GM21367 (cell line): ENCODE results near the gene RIPK1.

Experiments
- ATAC-seq: cut with Tn5 transposase; IDR thresholded peaks from one replicate; pipeline ENCODE4 v1.9.1; 2021; ENCODE audit not compliant: unreplicated experiment

Gene RIPK1

DNA sequence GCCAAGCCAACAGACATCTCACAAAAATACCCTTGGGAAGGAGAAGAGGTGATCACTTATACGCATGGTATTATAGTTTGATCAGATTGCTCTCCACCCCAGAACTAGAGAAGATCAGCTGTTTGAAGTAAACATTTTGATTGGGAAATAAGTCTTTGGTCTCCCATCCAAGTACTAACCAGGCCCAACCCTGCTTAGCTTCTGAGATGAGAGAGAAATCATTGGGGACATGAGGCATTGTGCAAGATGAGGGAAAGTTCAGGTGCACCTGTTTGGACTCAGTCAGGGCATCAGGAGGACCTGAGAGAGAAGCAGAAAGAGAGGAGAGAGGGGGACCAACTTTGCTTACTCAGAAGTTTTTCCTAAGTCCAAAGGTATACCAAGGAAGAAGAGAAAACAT is 11.4 kb downstream of the RIPK1 start:
- no peak for ATAC-seq

DNA sequence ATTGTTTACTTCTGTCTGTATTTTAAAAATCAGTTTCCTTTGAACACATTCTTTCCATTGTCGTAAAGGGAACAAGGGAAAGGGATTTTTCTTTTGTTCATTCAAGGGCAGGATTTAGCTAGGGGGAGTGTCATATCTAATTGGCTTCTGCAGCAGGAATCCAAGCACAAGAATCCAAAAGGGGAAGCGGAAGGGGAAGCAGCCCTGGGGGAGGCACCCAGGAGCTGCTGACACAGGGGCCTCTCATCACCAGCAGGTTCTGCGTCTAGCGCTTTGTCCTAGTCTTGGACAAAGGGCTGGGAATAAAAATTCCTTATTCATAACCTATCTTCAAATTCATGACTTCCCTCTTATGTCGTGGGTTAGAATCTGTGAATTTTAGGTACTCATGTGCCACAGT is 13.7 kb downstream of the RIPK1 start:
- no peak for ATAC-seq

DNA sequence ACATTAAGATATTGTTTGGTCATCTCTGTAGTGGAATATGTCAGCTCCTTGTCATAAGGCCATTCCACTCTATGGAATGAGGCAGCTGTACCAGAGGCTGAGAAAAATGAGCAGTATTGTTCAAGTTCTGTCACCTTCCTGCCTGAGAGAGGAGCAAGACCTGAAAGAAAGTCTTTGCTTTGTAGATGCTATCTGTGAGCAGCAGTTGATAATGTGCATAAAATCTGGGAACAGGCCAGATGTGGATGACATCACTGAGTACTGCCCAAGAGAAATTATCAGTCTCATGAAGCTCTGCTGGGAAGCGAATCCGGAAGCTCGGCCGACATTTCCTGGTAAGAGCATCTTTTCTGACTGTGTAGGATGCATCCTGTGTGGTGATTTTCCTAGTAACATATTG is 16.8 kb downstream of the RIPK1 start:
- no peak for ATAC-seq

DNA sequence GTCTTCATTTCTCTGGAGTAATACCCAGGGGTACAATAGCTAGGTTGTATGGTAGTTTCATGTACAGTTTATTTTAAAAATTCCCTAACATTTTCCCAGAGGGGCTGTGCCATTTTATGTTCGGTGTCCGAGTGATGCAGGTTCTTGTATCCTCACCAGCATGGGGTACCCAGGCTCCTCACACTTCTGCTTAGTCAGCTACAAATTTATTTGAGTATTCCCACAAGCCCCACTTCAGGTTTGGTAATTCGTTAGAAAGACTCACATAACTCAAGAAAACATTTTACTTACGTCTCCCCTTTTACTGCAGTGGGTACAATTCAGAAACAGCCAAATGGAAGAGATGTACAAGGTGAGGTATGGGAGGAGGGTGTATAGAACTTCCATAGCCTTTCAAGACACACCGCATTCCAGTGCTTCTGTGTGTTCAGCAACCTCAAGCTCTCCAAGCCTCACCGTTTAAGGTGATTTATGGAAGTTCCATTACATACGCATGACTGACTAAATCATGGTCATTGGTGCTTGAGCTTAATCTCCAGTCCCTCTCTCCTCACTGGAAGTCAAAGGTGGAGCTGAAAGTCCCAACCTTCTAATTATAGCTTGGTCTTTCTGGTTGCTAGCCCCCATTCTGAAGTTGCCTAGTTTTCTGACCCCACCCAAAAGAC is 18.1 kb downstream of the RIPK1 start:
- ATAC-seq, result no peak

DNA sequence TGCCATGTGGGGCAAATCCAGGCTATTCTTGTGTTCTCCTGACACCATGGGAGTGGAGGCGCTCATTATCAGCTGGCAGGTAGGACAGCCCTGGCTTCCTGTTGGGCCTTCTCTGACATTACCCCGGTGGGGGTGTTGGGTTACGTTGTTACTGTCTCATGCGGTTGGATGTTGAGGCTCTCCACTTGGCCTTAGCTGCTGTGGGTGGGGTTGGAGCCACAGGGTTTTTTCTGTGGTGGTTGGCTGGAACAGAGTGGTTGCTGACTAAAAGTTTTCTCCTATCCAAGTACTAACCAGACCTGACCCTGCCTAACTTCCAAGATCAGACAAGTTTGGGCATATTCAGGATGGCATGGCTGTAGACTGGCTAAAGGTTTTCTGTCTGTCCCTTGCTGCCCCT is 20.2 kb downstream of the RIPK1 start:
- no peak for ATAC-seq

DNA sequence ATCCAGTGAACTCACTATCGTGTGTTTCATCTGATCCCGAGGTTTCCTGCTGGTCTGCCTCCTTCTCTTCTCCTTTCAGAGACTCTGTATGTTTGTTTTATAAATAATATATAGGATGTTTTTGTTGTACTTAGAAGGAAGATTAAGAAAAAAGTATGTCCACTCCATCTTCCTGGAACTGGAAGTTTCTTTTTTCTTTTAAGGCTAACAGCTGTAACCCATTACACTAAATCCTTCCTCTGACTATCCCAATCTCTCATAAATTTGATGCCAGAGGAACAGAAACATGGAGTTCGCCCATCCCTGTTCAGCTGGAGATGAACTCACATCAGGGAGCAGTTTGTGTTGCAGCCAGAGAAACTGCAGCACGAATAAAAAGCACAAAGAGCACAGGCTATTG is 20.7 kb downstream of the RIPK1 start:
- no peak for ATAC-seq

DNA sequence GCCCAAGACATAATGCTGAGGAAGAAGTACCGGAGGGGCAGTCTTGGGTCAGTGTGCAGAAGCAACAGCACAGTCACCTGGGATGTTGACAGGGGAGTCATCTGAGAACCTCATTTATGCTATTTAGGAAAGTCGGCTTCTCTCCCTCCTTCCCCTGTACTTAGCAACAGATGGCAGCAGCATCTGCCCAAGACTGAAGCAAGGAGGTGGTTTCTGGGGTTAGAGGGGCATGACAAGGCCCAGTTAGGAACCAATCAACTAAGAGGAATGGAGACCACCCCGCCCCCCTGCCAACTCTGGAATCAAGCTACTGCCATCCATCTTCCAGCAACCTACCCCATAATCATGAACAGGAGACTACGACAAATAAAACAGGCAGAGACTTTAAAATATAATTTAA is 21.7 kb downstream of the RIPK1 start:
- ATAC-seq, result no peak

DNA sequence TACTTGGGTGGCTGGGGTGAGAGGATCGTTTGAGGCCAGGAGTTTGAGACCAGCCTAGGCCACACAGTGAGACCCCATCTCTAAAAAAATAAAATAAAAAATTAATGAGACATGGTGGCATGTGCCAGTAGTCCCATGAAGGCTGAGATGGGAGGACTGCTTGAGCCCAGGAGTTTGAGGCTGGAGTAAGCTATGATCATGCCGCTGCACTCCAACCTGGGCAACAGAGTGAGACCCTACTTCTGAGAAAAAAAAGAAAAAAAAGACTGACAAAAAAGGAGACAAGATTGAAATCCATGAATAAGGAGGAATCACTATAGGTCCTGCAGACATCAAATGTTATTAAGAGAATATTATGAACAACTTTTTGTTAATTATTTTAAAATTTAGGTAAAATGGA is 26.5 kb downstream of the RIPK1 start:
- no peak for ATAC-seq

DNA sequence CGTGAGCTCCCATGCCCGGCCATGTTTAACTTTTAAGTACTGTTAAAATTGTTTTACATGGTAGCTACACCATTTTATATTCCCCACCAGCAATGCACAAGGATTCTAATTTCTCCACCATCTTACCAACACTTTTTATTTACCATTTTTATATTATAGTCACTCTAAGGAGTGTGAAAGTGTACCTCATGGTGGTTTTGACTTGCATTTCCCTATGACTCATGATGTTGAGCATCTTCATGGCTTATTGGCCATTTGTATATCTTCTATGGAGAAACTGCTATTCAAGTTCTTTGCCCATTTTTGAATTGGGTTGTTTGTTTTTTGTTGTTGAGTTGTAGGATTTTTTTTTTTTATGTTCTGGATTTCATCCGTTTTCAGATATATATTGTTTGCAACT is 34.6 kb downstream of the RIPK1 start:
- ATAC-seq, result no peak

DNA sequence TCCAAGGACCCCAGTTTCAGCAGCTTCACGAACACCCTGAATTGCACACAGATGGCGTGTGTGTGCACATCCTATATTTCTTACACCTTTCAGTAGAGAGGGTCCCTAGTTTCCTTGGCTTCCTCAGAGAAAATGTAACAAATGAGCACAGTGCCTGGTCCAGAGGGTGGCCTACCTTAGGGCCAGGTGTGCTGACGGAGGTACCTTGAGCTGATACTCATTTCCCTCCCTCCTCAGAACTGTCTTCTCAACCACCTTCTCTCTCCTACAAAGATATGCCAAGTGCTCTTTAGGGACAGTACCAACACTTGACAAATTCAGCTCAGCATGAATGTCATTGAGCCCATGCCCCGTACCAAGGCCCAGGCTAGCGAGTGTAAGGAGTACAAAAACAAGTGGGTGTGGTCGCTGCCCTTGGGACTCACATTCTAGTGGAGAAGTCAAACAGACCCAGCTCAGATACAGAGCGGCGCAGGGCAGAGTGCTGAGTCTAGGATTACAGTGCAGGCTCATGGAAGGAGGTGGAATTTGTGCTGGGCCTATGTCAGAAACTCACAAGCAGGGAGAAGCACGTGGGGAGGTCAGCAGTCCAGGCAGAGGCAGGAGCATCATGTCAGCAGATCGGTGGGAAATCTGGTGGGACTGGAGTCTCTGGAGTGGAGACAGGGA is 40.6 kb downstream of the RIPK1 start:
- ATAC-seq, result no peak

DNA sequence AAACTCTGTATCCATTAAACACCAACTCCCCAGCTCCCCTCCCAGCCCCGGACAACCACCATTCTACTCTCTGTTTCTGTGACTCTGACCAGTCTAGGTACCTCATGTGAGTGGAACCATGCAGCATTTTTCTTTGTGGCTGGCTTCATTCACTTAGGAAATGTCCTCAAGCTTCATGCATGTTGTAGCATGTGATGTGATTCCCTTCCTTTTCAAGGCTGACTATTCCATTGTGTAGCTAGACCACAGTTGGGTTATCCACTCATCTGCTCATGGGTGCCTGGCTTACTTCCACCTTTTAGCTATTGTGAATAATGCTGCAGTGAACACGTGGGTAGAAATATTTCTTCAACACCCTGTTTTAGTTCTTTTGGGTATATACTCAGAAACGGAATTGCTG is 41.5 kb downstream of the RIPK1 start:
- no peak for ATAC-seq

DNA sequence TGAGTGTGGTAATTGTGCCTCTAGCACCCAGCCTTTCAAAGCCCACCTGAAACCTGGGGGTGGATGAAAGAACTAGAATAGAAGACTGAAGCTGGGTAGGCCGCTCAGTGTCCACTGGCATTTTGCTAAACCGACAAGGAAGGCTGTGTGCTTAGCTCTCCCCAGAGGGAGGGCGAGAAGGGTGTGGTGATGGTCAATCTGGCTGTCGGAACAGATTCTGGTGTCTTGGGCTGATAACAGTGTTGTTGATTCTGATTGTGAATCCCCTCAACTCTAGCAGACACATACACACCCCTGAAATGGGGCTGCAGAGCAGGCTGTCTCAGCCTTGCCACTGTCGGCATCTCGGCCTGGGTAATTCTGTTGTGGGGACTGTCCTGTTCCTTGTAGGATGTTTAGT is 46.1 kb downstream of the RIPK1 start:
- no peak for ATAC-seq

DNA sequence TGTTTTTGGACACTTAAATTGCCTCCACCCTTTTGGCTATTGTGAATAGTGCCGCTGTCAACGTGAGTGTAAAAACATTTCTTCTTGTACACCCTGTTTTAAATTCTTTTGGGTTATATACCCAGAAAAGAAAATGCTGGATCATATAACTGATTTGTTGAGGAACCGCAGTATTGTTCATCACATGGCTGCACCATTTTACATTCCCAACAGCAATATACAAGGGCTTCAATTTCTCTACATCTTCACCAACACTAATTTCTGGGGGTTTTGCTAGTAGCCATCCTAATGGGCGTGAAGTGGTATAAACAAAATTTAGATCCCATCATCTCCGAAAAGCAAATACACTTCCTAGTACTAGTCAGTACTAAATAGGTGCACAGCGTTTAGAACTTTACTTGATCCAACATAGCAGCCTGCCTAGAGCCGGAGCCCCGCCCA is 49.6 kb downstream of the RIPK1 start:
- ATAC-seq, result no peak

DNA sequence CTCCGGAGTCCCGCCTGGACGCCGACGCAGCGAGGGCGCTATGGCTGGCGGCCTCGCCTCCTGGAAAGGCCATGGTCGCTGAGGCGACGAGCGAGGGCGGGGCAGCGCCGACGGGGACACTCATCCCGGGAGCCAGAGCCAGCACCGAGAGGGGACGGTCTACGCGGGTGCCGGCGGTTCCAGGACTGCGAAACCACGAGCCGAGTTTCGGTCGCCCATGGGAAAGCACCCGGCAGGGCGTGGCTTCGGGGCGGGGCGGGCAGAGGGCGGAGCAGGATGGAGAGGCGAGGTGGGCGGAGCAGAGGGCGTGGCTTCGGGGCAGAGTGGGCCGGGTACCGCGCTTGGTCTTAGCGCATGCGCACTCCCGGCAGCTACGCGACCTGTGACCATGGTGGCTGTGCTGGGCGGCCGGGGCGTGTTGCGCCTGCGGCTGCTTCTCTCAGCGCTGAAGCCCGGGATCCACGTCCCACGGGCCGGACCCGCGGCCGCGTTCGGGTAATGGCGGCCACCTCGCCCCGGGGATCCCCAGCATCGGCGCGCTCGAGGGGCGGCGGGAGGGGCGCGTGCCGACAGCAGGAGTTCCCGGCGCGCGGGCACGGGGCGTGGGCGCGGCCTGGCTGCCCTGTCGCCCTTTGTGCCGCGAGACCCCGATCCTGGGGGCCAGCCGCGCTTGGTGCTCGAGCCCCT is 50.2 kb downstream of the RIPK1 start, which contains the start of gene BPHL:
Gene BPHL (plus strand): TSS at position 359 of the 687 bp plus-strand sequence. CDS start 30 bp downstream, at position 389.
- ATAC-seq, result peak; percentile 87

DNA sequence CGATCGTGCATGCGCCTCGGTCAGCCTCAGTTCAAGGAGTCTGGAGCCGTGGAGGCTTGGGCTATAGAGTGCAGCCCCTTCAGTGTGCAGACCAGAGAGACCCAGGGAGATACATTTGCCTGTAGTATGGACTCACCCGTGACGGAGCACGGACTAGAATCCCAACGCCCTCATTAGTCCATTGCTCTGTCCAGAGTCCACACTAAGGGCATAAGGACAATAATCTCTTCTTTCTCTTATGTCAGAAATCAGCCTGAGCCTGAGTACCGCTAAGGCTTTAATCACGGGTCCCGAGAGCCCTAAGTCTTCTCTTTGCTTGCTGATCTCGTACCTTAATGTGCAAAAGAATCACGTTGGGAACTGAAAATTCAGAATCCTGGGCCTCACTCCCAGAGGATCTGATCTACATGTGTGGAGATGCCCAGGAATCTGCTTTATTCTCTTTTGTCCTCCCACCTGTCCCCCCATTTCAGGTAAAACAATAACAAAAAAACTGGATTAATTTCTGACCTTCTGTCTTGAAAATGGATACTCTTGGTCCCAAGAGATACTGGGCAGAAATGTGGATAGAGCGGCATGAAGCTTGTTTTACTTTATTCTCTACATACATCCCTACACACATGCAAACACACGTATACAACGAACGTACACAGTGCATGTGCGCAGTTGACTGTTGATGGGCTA is 50.9 kb downstream of the RIPK1 start:
- ATAC-seq, result peak; percentile 28

DNA sequence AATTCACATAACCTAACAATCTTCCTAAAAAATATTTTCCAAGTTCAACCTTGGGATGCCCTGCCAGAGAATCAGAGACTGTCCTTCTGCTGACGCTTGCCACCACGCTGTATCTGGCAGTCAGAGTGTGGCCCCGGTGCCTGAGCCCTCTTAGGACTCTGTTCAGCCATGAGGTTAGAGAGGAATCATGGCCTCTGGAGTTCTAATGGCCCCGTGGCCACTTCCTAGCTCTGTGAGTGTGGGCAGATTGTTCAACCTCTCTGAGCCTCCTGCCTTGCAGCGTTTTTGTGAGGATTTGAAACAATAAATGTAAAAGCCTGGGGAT is 52.4 kb downstream of the RIPK1 start:
- no peak for ATAC-seq

DNA sequence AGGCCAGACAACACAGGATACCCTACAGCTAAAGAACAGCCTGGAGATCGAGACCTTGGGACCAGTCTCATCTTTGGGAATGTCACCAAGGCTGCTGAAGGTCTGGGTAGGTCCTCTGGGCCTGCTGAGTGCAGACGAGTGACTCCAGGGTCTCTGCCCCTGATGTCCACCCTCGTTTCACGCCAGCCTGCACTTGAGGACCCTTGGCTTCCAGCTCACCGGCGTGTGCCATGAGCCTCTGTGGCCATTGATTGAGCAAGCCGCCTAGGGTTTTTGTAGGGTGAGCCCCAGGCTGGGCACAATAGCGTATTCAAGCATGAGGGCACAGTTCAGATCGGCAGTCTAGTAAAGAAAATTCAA is 54.5 kb downstream of the RIPK1 start:
- ATAC-seq, result no peak

DNA sequence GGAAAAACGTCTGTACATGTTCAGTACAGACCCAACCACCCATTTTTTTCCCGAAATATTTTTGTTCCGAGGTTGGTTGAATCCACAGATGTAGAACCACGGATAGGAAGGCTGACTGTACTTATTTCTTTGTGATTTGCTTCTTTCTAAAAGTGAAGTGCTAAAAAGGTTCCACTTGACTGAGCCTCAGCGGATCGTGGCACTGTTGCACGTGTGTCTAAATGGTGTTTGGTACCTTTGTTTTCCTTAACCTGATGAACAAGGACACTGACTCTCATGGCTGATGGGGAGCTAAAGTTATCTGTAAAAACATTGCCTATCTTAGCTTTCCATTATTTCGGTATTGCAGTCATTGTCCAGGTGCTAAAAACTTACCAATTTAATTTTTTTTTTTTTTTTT is 56.4 kb downstream of the RIPK1 start:
- no peak for ATAC-seq

DNA sequence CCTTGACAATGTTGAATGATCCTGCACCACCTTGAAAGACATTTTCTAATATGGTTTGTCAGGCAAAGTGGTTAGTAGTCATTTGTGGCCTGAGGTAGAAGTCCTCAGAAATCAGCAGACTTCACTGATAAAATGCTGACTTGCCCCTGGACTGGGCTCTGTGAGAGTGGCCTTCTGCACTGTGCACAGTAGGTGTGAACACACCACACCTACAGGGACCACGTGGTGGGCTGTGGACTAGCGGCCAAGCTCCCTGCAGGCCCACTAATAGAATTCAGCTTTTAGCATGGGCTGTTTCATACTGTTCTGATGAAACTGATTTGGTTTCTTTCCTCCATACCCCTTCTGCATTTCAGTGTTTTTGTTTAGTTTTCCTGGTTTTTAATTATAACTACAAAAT is 57.5 kb downstream of the RIPK1 start:
- ATAC-seq, result no peak

DNA sequence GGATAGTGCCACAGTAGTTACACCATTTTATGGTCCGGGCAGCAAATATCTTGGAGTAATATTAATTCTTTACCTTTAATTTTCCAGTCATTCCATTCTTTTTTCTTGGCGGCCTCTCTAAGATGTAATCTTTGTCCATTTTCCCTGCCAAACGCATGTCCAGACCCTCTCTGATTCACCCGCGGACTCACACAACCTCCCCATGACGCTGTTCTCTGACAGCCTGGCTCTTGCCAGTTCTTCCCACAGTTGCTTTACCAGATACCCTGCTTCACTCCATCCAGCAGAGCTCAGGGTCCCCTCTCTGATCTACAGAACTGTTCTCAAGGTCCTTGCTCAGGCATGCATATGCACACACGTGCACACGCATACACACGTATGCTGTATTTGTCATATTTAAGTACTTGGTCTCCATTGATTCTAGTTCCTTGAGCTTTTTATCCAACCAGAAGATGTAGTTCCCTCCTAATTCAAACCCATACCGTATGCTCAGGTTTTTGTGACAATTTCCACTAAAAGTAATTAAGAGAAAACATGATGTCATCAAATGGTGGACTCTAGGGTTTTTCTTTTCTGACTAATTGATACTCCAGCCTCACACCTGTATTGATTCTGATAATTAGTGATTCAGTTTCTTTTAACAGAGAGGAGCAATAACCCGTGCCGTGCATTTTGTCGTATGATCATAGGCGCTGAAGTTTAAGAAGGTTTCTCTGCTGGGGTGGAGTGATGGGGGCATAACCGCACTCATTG is 60.2 kb downstream of the RIPK1 start:
- no peak for ATAC-seq

DNA sequence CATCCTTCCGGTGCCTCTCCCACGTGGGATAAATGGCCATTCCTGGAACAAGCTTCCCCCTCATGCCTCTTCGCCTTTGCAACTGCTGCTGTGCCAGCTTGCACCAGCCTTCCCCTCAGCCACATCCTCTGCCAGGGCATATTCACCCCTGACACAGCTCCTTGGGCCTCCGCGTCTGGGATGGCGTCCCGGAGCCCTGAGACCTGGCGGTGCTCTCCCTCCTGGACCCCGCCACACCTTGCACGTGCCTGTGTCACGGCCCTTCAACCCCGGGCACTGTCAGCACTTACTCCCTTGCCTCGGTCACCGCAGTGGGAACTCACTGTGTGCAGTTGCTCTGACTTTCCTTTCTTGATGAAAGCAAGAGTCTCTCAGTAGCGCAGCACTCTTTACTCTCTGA is 63.4 kb downstream of the RIPK1 start:
- no peak for ATAC-seq
